ENCODE measurements around the gene WDFY1. TPM values are rescaled to one million over a fixed set of nuclear protein-coding genes. Genes with fewer than 3 reads are reported as not detected.

The WDFY1 gene
- total and polyA plus RNA-seq, 2 donors (not counting 3 experiments of a cell fraction or from before 2014, with no cell fraction given): 54.7 to 68.7 TPM

DNA sequence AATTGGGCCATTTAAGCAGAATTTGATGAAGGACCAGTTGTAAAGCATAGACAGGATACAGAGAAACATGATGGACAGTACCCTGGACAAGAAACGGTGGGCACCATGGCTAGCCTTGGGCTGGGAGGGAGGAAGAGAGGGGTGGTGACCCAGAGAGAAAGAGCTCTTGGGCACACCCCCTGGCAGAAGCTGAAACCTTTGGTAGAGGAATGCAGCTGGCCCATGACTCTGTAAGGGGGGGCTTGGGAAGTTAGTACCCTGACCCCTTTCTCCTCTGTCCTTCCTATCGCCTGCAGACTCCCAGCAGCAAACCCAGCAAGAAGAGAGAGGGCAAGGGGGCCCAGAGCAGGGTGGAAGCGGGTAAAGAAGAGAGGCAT lies 44.7 kb upstream of the WDFY1 start:
- intact Hi-C loops (cut with micrococcal nuclease): loop anchor here (5.0 kb wide), 1 partner anchor 152 kb away; no protein-coding TSS in a partner anchor
- H3K36me3 ChIP-seq (ENCODE audit: control insufficient read depth in 2 of 2, extremely low read depth in 1 of 2, insufficient read depth in 2 of 2, low read length in 2 of 2): no peaks in the 10 kb centered on the region
- peaks cover 0 to 6% of the 10 kb centered on the region in 2 experiments for H3K27me3 ChIP-seq (ENCODE audit: control insufficient read depth in 2 of 2, insufficient read depth in 2 of 2, low read length in 2 of 2)
- no peaks in the 10 kb centered on the region for H3K9me3 ChIP-seq (replicated peaks; ENCODE audit: control insufficient read depth, insufficient read depth, low read length)
- no peaks in the 10 kb centered on the region for H3K79me2 ChIP-seq (ENCODE audit: control insufficient read depth, insufficient read depth, low read length)
- H3K4me1 ChIP-seq (ENCODE audit: control insufficient read depth, extremely low read depth, insufficient read depth, low read length): no peaks in the 10 kb centered on the region
- no peak overlapping the region for H2AFZ ChIP-seq (ENCODE audit: low read depth, low read length)
- BruUV-seq (replicated peaks): no TSS peak
- no peaks in the 10 kb centered on the region for H3K9me1 ChIP-seq (replicated peaks; ENCODE audit: control insufficient read depth, extremely low read depth, insufficient read depth, low read length)
- dilution Hi-C loops (cut with MboI; ENCODE audit: extremely low pct_ligation_motif_present, low sequenced_read_pairs): no loop called here
- no peak overlapping the region for H3K4me2 ChIP-seq (ENCODE audit: insufficient read depth, low read length)
- H3K27ac ChIP-seq (ENCODE audit: insufficient read depth, low read depth, low read length): no peak overlapping the region
- FAIRE-seq (no peak), DNase-seq (ENCODE audit: low read depth, low spot score) (no peak)
- ChIA-PET CTCF (interaction anchor here (0.7 to 9.0 kb wide), 3 partner anchors 15 to 296 kb away, joined by 3 to 875 read pairs (median 16); no protein-coding TSS in a partner anchor), POLR2A (no interaction called here)
- no peaks in the 10 kb centered on the region for H4K20me1 ChIP-seq (replicated peaks; ENCODE audit: control insufficient read depth, extremely low read depth, insufficient read depth, low read length)
- no peak overlapping the region for H3K9ac ChIP-seq (replicated peaks; ENCODE audit: extremely low read depth, insufficient read depth, low read length)
- no peak overlapping the region for H3K4me3 ChIP-seq (replicated peaks in 1 of 3; ENCODE audit: insufficient read depth in 1 of 3, low read depth in 1 of 3, low read length in 3 of 3)
- TF ChIP-seq POLR2AphosphoS5 (IDR thresholded peaks at IDR 0.05; ENCODE audit: insufficient read depth, low read depth, low read length) (no peak), FOS (IDR thresholded peaks at IDR 0.05; ENCODE audit: borderline replicate concordance, insufficient read depth, low read length) (no peak), GATA2 (IDR thresholded peaks at IDR 0.05; ENCODE audit: insufficient read depth, insufficient read length, low read depth, low read length) (no peak), MYC (IDR thresholded peaks at IDR 0.05; ENCODE audit: low read depth, low read length) (no peak)
- TF ChIP-seq, protein P1, sequence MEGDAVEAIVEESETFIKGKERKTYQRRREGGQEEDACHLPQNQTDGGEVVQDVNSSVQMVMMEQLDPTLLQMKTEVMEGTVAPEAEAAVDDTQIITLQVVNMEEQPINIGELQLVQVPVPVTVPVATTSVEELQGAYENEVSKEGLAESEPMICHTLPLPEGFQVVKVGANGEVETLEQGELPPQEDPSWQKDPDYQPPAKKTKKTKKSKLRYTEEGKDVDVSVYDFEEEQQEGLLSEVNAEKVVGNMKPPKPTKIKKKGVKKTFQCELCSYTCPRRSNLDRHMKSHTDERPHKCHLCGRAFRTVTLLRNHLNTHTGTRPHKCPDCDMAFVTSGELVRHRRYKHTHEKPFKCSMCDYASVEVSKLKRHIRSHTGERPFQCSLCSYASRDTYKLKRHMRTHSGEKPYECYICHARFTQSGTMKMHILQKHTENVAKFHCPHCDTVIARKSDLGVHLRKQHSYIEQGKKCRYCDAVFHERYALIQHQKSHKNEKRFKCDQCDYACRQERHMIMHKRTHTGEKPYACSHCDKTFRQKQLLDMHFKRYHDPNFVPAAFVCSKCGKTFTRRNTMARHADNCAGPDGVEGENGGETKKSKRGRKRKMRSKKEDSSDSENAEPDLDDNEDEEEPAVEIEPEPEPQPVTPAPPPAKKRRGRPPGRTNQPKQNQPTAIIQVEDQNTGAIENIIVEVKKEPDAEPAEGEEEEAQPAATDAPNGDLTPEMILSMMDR (IDR thresholded peaks at IDR 0.05; ENCODE audit: extremely low read depth in 1 of 2, insufficient read depth in 1 of 2, low read depth in 1 of 2, low read length in 2 of 2): no peak
- TF ChIP-seq, protein P2, sequence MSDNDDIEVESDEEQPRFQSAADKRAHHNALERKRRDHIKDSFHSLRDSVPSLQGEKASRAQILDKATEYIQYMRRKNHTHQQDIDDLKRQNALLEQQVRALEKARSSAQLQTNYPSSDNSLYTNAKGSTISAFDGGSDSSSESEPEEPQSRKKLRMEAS (IDR thresholded peaks at IDR 0.05; ENCODE audit: insufficient read depth, insufficient read length): no peak

Measured in endothelial cell of umbilical vein (primary cell).